ENCODE data around the gene ALDH2. TPM values are rescaled to one million over a fixed set of nuclear protein-coding genes. Genes with fewer than 3 reads are reported as not detected.
"Not testable (repeated sequence)": the region's sequence is repeated elsewhere in the genome, so short reads cannot be mapped to it uniquely, and the experiment has no call there.

Gene ALDH2
- total RNA-seq, 1 donor from 2014 or later: 113 TPM

- no peak for DNase-seq (ENCODE audit: low read depth, low spot score)
These were observed 58.8 kb downstream of the ALDH2 start for GRCh38 chr12:111825509-111825908.

DNA sequence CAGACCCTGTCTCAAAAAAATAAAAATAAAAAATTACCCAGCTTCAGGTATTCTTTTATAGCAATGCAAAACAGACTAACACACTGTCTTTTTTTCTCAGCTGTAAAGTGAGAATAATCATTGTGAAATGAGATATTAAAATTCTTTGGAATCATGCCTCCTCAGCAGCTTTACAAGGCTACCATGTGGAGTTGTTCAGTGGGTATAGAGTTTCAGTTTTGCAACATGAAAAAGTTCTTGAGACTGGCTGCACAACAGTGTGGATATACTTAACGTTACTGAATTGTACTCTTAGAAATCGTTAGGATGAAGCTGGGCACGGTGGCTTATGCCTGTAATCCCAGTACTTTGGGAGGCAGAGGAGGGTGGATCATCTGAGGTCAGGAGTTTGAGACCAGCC lies 59.6 kb downstream of the ALDH2 start:
- no peak for DNase-seq (ENCODE audit: low read depth, low spot score)

DNA sequence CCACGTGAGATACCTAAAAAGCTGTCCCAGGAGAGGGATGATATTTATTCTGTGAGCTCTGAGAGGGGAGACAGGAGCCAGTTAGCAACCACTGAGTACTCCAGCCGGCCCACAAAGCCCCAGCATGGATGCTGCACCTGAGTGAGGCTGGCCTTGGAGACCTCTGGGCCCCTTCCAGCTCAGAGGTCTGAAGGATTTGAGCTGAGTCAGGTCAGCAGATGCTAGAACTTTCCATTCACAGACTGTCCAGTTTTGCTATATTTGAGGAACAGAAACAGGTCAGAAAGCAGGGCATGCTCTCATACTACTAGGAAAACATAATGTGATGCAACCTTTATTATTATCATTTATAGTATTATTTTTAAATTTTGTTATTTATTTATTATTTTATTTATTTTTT lies 60.3 kb downstream of the ALDH2 start:
- no peak for DNase-seq (ENCODE audit: low read depth, low spot score)

GRCh38 chr12:111827907-111828306 lies 61.2 kb downstream of the ALDH2 start:
- DNase-seq (ENCODE audit: low read depth, low spot score): no peak

DNA sequence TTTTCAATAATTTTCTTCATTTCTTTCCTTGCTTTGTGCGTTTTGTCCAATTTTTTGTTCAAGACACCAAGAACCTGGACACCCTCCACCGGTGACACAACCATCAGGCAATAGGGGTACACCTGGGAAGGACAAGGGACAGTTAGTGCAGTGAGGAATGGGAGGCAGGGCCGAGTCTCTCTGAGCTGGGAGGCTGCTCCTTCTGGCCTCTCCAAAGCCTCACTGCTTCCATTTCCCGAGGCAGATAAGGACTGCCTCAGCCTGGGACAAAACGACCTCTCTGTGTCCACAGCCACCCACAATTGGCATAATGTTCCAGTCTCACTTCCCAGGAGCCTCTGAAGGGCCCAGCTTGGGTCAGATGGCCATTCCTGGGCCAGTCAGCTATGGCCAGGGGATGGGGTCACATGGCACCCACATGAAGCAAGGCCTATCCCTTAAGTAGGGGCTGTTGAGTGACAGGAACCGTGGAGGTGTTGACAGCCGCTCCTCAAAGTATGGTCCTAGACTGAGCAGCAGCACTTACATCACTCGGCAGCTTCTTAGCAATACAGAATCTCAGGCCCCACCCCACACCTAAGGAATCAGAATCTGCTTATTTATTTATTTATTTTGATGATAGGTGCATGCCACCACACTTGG lies 61.7 kb downstream of the ALDH2 start:
- no peak for DNase-seq (ENCODE audit: low read depth, low spot score)

DNA sequence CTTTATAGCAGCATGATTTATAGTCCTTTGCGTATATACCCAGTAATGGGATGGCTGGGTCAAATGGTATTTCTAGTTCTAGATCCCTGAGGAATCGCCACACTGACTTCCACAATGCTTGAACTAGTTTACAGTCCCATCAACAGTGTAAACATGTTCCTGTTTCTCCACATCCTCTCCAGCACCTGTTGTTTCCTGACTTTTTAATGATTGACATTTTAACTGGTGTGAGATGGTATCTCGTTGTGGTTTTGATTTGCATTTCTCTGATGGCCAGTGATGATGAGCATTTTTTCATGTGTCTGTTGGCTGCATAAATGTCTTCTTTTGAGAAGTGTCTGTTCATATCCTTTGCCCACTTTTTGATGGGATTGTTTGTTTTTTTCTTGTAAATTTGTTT lies 62.9 kb downstream of the ALDH2 start:
- DNase-seq (ENCODE audit: low read depth, low spot score): not testable (repeated sequence)

GRCh38 chr12:111834740-111835386 lies 68.1 kb downstream of the ALDH2 start:
- DNase-seq (ENCODE audit: low read depth, low spot score): not testable (repeated sequence)

DNA sequence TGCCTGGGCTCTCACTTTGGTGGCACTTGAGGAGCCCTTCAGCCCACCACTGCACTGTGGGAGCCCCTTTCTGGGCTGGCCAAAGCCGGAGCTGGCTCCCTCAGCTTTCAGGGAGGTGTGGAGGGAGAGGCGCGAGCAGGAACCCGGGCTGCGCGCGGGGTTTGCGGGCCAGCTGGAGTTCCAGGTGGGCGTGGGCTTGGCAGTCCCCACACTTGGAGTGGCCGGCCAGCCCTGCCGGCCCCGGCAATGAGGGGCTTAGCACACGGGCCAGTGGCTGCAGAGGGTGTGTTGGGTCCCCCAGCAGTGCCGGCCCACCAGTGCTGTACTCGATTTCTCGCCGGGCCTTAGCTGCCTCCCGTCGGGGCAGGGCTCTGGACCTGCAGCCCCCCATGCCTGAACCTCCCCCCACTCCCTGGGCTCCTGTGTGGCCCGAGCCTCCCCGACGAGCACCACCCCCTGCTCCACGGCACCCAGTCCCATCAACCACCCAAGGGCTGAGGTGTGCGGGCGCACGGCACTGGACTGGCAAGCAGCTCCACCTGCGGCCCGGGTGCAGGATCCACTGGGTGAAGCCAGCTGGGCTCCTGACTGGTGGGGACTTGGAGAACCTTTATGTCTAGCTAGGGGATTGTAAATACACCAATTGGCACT lies 68.9 kb downstream of the ALDH2 start:
- not testable (repeated sequence) for DNase-seq (ENCODE audit: low read depth, low spot score)

DNA sequence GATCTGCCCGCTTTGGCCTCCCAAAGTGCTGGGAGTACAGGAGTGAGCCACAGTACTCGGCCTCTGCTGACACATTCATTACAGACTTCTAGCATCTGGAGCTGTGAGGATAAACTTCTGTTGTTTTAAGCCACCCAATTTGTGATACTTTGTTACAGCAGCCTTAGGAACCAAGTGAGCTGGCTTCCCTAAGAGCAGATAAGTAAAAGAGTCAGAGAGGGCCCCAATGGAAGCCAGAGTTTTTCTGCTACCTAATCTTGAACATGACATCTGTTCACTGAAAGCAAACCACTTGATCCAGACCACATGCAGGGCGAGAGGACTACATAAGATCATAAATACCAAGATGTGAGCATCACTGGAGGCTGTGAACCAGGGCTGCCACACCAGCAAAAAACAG lies 71.6 kb downstream of the ALDH2 start:
- DNase-seq (ENCODE audit: low read depth, low spot score): no peak

DNA sequence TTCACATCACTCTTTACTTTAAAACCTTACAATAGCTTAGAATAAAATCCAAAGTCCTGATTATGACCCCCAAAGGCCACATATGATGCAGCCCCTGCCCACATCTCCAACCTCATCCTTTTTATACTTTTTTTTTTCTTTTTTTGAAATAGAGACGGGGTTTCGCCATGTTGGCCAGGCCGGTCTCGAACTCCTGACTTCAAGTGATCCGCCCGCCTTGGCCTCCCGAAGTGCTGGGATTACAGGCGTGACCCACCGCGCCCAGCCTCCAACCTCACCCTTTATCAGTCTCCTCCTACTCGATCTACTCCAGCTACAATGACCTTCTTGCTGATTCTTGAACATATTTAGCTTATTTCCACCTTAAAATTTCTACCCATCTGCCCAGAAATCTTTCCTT lies 74.1 kb downstream of the ALDH2 start:
- no peak for DNase-seq (ENCODE audit: low read depth, low spot score)

- no peak for DNase-seq (ENCODE audit: low read depth, low spot score)
These were observed 74.6 kb downstream of the ALDH2 start for GRCh38 chr12:111841236-111841749.

GRCh38 chr12:111841750-111842555 lies 75.2 kb downstream of the ALDH2 start, which contains the start of gene MAPKAPK5:
Gene MAPKAPK5 (plus strand): TSS chr12:111842228. CDS start chr12:111842734, 506 bp downstream.
- peak; percentile 81 for DNase-seq (ENCODE audit: low read depth, low spot score)

- DNase-seq (ENCODE audit: low read depth, low spot score): no peak
These were observed 76.0 kb downstream of the ALDH2 start for GRCh38 chr12:111842556-111843396.

DNA sequence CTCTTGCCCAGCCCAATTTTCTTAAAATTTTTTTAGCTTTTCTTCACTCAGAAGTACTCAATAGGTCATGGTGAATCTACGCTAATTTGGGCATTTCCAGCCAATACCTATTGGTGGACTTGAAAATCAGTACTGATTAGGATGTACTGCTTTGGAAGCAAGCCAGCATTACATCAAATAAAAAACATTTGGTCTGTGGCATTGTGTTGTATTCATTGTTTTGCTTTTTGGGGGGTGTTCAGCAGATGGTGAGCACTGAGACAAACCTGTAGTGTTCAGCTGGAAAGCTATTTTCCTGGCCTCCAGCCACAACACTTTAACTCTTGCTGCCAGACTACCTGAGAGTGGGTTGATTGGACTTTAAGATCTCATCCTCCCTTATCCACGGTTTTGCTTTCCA lies 79.3 kb downstream of the ALDH2 start:
- no peak for DNase-seq (ENCODE audit: low read depth, low spot score)

GRCh38 chr12:111850526-111850925 lies 83.8 kb downstream of the ALDH2 start:
- DNase-seq (ENCODE audit: low read depth, low spot score): no peak

DNA sequence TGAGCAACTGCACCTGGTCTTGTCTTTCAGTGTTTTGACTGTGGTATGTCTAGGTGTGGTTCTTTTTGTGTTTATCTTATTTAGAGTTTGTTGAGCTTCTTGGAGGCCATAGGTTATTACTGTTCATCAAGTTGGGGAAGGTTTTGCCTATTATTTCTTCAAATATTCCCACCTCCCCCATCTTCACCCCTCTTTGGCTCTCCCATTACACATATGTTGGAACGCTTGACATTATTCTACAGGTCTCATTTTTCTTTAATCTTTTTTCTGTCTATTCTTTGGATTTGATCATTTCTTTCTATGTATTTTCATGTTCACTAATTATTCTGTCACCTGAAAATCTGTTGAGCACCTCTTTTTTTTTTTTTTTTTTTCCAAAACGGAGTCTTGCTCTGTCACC lies 91.5 kb downstream of the ALDH2 start:
- no peak for DNase-seq (ENCODE audit: low read depth, low spot score)

DNA sequence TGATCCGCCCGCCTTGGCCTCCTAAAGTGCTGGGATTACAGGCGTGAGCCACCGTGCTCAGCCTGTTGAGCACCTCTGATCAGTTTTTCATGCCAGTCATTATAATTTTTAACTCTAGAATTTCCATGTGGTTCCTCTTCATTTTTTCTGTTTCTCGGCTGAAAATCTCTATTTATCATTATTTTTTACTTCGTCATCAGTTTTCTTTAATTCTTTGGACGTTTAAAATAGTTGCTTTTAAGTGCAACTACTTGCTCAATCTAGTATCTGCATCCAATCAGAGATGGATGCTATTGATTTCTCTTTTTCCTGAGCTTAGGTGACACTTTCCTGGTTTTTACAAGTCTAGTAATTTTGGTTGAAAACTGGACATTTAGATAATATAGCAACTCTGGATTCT lies 92.0 kb downstream of the ALDH2 start:
- no peak for DNase-seq (ENCODE audit: low read depth, low spot score)

DNA sequence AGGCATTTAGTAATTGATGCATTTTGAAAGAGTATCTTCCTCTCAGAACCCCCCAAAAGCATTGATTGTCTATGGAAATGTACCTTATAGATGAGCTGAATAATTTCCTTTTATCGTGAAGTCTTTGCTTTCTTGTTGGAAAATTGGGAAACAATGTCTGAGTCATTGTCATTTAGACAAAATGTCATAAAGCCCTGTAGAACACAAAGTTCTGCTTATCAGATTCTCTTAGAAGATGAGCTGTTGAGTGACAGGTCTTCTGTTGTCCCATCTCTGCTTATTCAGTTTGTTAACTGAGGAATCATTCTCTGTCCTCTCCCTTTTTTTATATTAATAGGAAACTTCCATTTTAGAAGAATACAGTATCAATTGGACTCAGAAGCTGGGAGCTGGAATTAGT lies 98.2 kb downstream of the ALDH2 start:
- no peak for DNase-seq (ENCODE audit: low read depth, low spot score)

Data from pulmonary artery endothelial cell (primary cell).